IMR-90 (cell line): ENCODE measurements around the gene SH3RF1. TPM values are rescaled to one million over a fixed set of nuclear protein-coding genes. Genes with fewer than 3 reads are reported as not detected.

Experiments used
- ATAC-seq: fragments of 200-7000 bp; cut with Tn5 transposase; 2 replicates; pipeline ENCODE4 v1.9.1; 2020; ENCODE audit warnings: low read depth, mild to moderate bottlenecking, moderate library complexity
- BruUV-seq: library from RNA; stranded (reverse); fragments of 400-500 nt; replicated peaks from 2 replicates; lab custom pipeline; 2021; lab: Mats Ljungman, UMichigan
- CTCF ChIA-PET: fragments of 300-600 bp; formaldehyde crosslinking; extraction: SDS; loops from one replicate; lab custom pipeline; 2021; ENCODE audit warnings: antibody characterized with exemption; lab: Yijun Ruan, JAX
- POLR2A ChIA-PET: fragments of 300-600 bp; sonication (Branson Sonifier 250); formaldehyde crosslinking; loops from one replicate; lab custom pipeline; 2022; ENCODE audit warnings: antibody characterized with exemption; ENCODE audit not compliant: unreplicated experiment; lab: Charles Lee
- DNase-seq: peaks from one replicate; pipeline ENCODE4 v3.0.0; 2013
- H2AFZ ChIP-seq: replicated peaks from 2 replicates; pipeline ENCODE3; 2013; ENCODE audit warnings: low read length, mild to moderate bottlenecking; ENCODE audit not compliant: poor library complexity
- H2AK5ac ChIP-seq: 2 replicates; pipeline ENCODE4 v1.6.1; 2013; ENCODE audit warnings: low read depth, low read length, inconsistent platforms
- H2AK9ac ChIP-seq: replicated peaks from 2 replicates; pipeline ENCODE3; 2013; ENCODE audit warnings: mild to moderate bottlenecking, low read depth, low read length, moderate library complexity; ENCODE audit not compliant: poor library complexity
- H2BK120ac ChIP-seq: 2 replicates; pipeline ENCODE4 v1.6.1; 2013; ENCODE audit warnings: low read depth, low read length, inconsistent platforms
- H2BK15ac ChIP-seq: 3 replicates; pipeline ENCODE4 v1.6.1; 2013; ENCODE audit warnings: low read depth, low read length, inconsistent platforms
- H2BK20ac ChIP-seq: 2 replicates; pipeline ENCODE4 v1.6.1; 2013; ENCODE audit warnings: low read depth, mild to moderate bottlenecking, inconsistent platforms, low read length, moderate library complexity
- H2BK5ac ChIP-seq: 2 replicates; pipeline ENCODE4 v1.6.1; 2013; ENCODE audit warnings: mild to moderate bottlenecking, low read depth, low read length, inconsistent platforms; ENCODE audit not compliant: poor library complexity, severe bottlenecking
- H3K14ac ChIP-seq: replicated peaks from 2 replicates; pipeline ENCODE4 v1.6.1; 2013; ENCODE audit warnings: low read depth, low read length, inconsistent platforms
- H3K18ac ChIP-seq: 2 replicates; pipeline ENCODE4 v1.6.1; 2013; ENCODE audit warnings: low read depth, low read length, control low read depth
- H3K23ac ChIP-seq: 2 replicates; pipeline ENCODE4 v1.6.1; 2013; ENCODE audit warnings: low read depth, low read length, inconsistent platforms
- H3K27ac ChIP-seq: 2 replicates; pipeline ENCODE4 v1.5.1; 2013; ENCODE audit warnings: mild to moderate bottlenecking, control low read depth, low read length; ENCODE audit not compliant: insufficient read depth
- H3K27me3 ChIP-seq: 2 replicates; pipeline ENCODE4 v1.6.1; 2013; ENCODE audit warnings: low read length; ENCODE audit not compliant: control insufficient read depth, insufficient read depth
- H3K36me3 ChIP-seq: 2 replicates; pipeline ENCODE4 v1.6.1; 2013; ENCODE audit warnings: low read length, mixed read lengths; ENCODE audit not compliant: control insufficient read depth, insufficient read depth
- H3K4ac ChIP-seq: 2 replicates; pipeline ENCODE4 v1.6.1; 2013; ENCODE audit warnings: low read depth, low read length, inconsistent platforms
- H3K4me1 ChIP-seq: 2 replicates; pipeline ENCODE4 v1.6.1; 2013; ENCODE audit warnings: low read length, mixed read lengths; ENCODE audit not compliant: control insufficient read depth, insufficient read depth
- H3K4me2 ChIP-seq: 2 replicates; pipeline ENCODE4 v1.6.1; 2013; ENCODE audit warnings: low read depth, mild to moderate bottlenecking, control low read depth, low read length, moderate library complexity
- H3K4me3 ChIP-seq: 2 replicates; pipeline ENCODE4 v1.5.1; 2013; ENCODE audit warnings: low read depth, mild to moderate bottlenecking, control low read depth, low read length, moderate library complexity; ENCODE audit not compliant: insufficient read depth
- H3K56ac ChIP-seq: 2 replicates; pipeline ENCODE4 v1.6.1; 2013; ENCODE audit warnings: low read length, inconsistent platforms; ENCODE audit not compliant: insufficient read depth; ENCODE audit errors: extremely low read depth
- H3K79me1 ChIP-seq, 2 experiments: 2 replicates each; pipeline ENCODE4 v1.6.1; 2013; ENCODE audit warnings: low read length in 2 of 2, inconsistent platforms in 1 of 2, low read depth in 1 of 2
- H3K9ac ChIP-seq: 2 replicates; pipeline ENCODE4 v1.6.1; 2013; ENCODE audit warnings: low read depth, low read length, control low read depth
- H3K9me1 ChIP-seq: 2 replicates; pipeline ENCODE4 v1.6.1; 2013; ENCODE audit warnings: low read length, inconsistent platforms; ENCODE audit not compliant: insufficient read depth
- H3K9me3 ChIP-seq: 2 replicates; pipeline ENCODE4 v1.6.1; 2013; ENCODE audit warnings: low read length; ENCODE audit not compliant: control insufficient read depth, insufficient read depth
- H4K20me1 ChIP-seq: 2 replicates; pipeline ENCODE4 v1.6.1; 2013; ENCODE audit warnings: low read length, inconsistent platforms; ENCODE audit not compliant: insufficient read depth
- H4K5ac ChIP-seq: 2 replicates; pipeline ENCODE4 v1.6.1; 2013; ENCODE audit warnings: mild to moderate bottlenecking, low read depth, low read length, control low read depth
- H4K8ac ChIP-seq, 2 experiments: 2 replicates each; pipeline ENCODE4 v1.6.1; 2013; ENCODE audit warnings: low read depth in 2 of 2, low read length in 2 of 2, control low read depth in 1 of 2, inconsistent platforms in 1 of 2
- H4K91ac ChIP-seq: 2 replicates; pipeline ENCODE4 v1.6.1; 2013; ENCODE audit warnings: low read depth, low read length, inconsistent platforms; ENCODE audit not compliant: insufficient read depth
- FOS ChIP-seq: fragments of 150-350 bp; IDR thresholded peaks from 2 replicates; pipeline ENCODE4 v1.6.1; 2016; ENCODE audit warnings: low read depth, low read length
- WGBS, 2 experiments: methylation state at CpG; one replicate each; pipeline versions ENCODE4 v1.1.5 to v1.1.7; 2013; ENCODE audit warnings: missing lambda C conversion rate in 2 of 2; ENCODE audit not compliant: insufficient read length in 1 of 2; ENCODE audit errors: extremely low coverage in 2 of 2; 5-methylcytosine and 5-hydroxymethylcytosine counted together
- dilution Hi-C: fragments of 300-500 bp; cut with HindIII; formaldehyde crosslinking; loops from one replicate; pipeline ENCODE4 v1.14.3; 2018; ENCODE audit warnings: low sequenced_read_pairs; ENCODE audit not compliant: unreplicated experiment
- in situ Hi-C: fragments of 300-500 bp; cut with MboI; formaldehyde crosslinking; loops from 3 replicates; pipeline ENCODE4 v1.14.3; 2019; ENCODE audit warnings: low sequenced_read_pairs, inconsistent platforms, mixed read lengths
- intact Hi-C: fragments of 100-400 bp; cut with micrococcal nuclease; formaldehyde crosslinking; loops from 2 replicates; pipeline ENCODE4 v1.10.0; 2022
- polyA plus RNA-seq, 3 experiments: library from polyadenylated mRNA; depleted of rRNA; stranded (reverse); fragments of >200 nt; gene quantifications; 2 replicates each; pipeline ENCODE4 v1.2.3, GENCODE V29; 2012; ENCODE audit warnings: low replicate concordance in 1 of 3
- total RNA-seq: library from RNA; depleted of rRNA; stranded (reverse); fragments of >200 nt; gene quantifications from 2 replicates; pipeline ENCODE4 v1.2.3, GENCODE V29; 2012

Gene SH3RF1
- total and polyA plus RNA-seq, 2 of the 4 experiments (the other 2 are of a cell fraction): 22.0 to 29.8 TPM

DNA sequence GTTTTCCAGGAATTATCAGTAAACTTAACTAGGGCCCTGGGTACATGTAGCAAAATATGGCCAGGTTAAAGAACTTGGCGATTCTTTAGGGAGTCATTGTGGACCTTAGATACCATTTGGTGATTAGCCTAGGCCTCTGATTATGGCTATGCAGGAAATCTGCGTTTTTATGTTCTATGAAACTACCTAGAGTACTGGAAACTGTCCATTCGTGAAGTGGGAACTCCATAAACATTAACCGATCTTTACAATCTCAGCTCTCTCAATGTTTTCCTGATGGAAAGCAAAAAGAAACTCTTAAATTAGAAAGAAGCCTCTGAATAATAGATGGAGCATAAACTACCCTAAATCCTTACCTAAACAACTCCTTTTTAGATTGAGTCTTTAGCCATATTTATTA lies 121.9 kb downstream of the SH3RF1 start:
- Histone ChIP-seq H2BK15ac (no peak overlapping the region), H3K9me1 (peaks cover 7% of the 10 kb centered on the region), H2AFZ (no peak overlapping the region), H3K79me1 (peaks cover 28 to 57% of the 10 kb centered on the region in 2 experiments), H3K18ac (no peak overlapping the region), H3K27me3 (no peaks in the 10 kb centered on the region), H3K4me3 (no peak overlapping the region), H3K36me3 (peaks cover 10% of the 10 kb centered on the region), H4K5ac (no peak overlapping the region), H3K56ac (no peak overlapping the region), H3K23ac (no peak overlapping the region; the same call in 1 of the 2 replicates), H4K8ac (no peak overlapping the region), H3K14ac (0 out of 2 replicates have a peak overlapping the region, but pooled peaks have one; percentile 11), H3K9me3 (no peaks in the 10 kb centered on the region), H3K4me1 (peaks cover 15% of the 10 kb centered on the region), H3K27ac (no peak overlapping the region), H2BK5ac (no peak overlapping the region), H2AK5ac (no peak overlapping the region), H2BK120ac (no peak overlapping the region), H2BK20ac (no peak overlapping the region), H3K9ac (no peak overlapping the region), H4K91ac (no peak overlapping the region), H4K20me1 (peaks cover 2% of the 10 kb centered on the region; the same call in 1 of the 2 replicates), H2AK9ac (no peak overlapping the region), H3K4ac (no peak overlapping the region), H3K4me2 (no peak overlapping the region)
- in situ Hi-C loops (no loop called here), intact Hi-C loops (no loop called here), dilution Hi-C loops (no loop called here)
- ChIA-PET CTCF (no interaction called here), POLR2A (no interaction called here)
- DNase-seq (no peak), ATAC-seq (no peak)
- no TSS peak for BruUV-seq
- WGBS, 2 experiments: no CpG with 5 or more reads among the region's 4 CpGs
- no peak for TF ChIP-seq FOS
